Mesenchymal stem cell (in vitro differentiated cells and primary cell): ENCODE data around the gene CLVS2.

ENCODE experiments used
- DNase-seq: peaks from one replicate; pipeline ENCODE4 v3.0.0-alpha.2; 2013
- H2AFZ ChIP-seq: one replicate; pipeline ENCODE4 v1.6.1; 2013; ENCODE audit warnings: low read depth, mild to moderate bottlenecking, control low read depth, inconsistent platforms, low read length, moderate library complexity
- H2AK5ac ChIP-seq: 2 replicates; pipeline ENCODE4 v1.6.1; 2013; ENCODE audit warnings: low read length, moderate library complexity, mild to moderate bottlenecking, inconsistent platforms; ENCODE audit not compliant: severe bottlenecking
- H2BK120ac ChIP-seq: one replicate; pipeline ENCODE4 v1.6.1; 2013; ENCODE audit warnings: low read depth, mild to moderate bottlenecking, inconsistent platforms, low read length, moderate library complexity
- H2BK12ac ChIP-seq, 2 experiments: one replicate each; pipeline ENCODE4 v1.6.1; 2013; ENCODE audit warnings: inconsistent platforms in 2 of 2, low read length in 2 of 2, mild to moderate bottlenecking in 2 of 2, moderate library complexity in 2 of 2, control low read depth in 1 of 2
- H2BK15ac ChIP-seq: one replicate; pipeline ENCODE4 v1.6.1; 2013; ENCODE audit warnings: mild to moderate bottlenecking, low read depth, inconsistent platforms; ENCODE audit not compliant: poor library complexity, severe bottlenecking
- H2BK5ac ChIP-seq: 2 replicates; pipeline ENCODE4 v1.6.1; 2013; ENCODE audit warnings: low read depth, mild to moderate bottlenecking, low read length, control low read depth, inconsistent platforms; ENCODE audit not compliant: poor library complexity, severe bottlenecking
- H3K14ac ChIP-seq, 2 experiments: one replicate each; pipeline ENCODE4 v1.6.1; 2013; ENCODE audit warnings: inconsistent platforms in 2 of 2, low read length in 2 of 2, control low read depth in 1 of 2, mild to moderate bottlenecking in 1 of 2, moderate library complexity in 1 of 2
- H3K18ac ChIP-seq, 2 experiments: one replicate each; pipeline ENCODE4 v1.6.1; 2013; ENCODE audit warnings: inconsistent platforms in 2 of 2, low read length in 2 of 2, control low read depth in 1 of 2, low read depth in 1 of 2, mild to moderate bottlenecking in 1 of 2
- H3K23ac ChIP-seq, 2 experiments: one replicate each; pipeline ENCODE4 v1.6.1; 2013; ENCODE audit warnings: inconsistent platforms in 2 of 2, low read length in 2 of 2, mild to moderate bottlenecking in 2 of 2, moderate library complexity in 2 of 2, control low read depth in 1 of 2
- H3K27ac ChIP-seq: 2 replicates; pipeline ENCODE4 v1.5.1; 2013; ENCODE audit warnings: mild to moderate bottlenecking, moderate library complexity, low read length, control low read depth, inconsistent platforms; ENCODE audit not compliant: poor library complexity, severe bottlenecking
- H3K27me3 ChIP-seq, 2 experiments: 2 replicates each; pipeline versions ENCODE4 v1.6.1 to v1.7.0; 2013; ENCODE audit warnings: low read length in 2 of 2, mild to moderate bottlenecking in 2 of 2, moderate library complexity in 2 of 2, control low read depth in 1 of 2, inconsistent platforms in 1 of 2; ENCODE audit not compliant: control insufficient read depth in 1 of 2, insufficient read depth in 1 of 2
- H3K36me3 ChIP-seq, 2 experiments: 2 replicates each; pipeline versions ENCODE4 v1.6.1 to v1.7.0; 2013; ENCODE audit warnings: low read length in 2 of 2, control low read depth in 1 of 2, inconsistent platforms in 1 of 2, low read depth in 1 of 2, mild to moderate bottlenecking in 1 of 2; ENCODE audit not compliant: insufficient read depth in 2 of 2, control insufficient read depth in 1 of 2
- H3K4ac ChIP-seq, 2 experiments: one replicate each; pipeline ENCODE4 v1.6.1; 2013; ENCODE audit warnings: inconsistent platforms in 2 of 2, low read length in 2 of 2, mild to moderate bottlenecking in 2 of 2, moderate library complexity in 2 of 2, control low read depth in 1 of 2, low read depth in 1 of 2
- H3K4me1 ChIP-seq: 2 replicates; pipeline ENCODE4 v1.6.1; 2013; ENCODE audit warnings: low read depth, low read length, control low read depth; ENCODE audit not compliant: control insufficient read depth, insufficient read depth
- H3K4me2 ChIP-seq: 2 replicates; pipeline ENCODE4 v1.6.1; 2013; ENCODE audit warnings: low read length, mild to moderate bottlenecking, inconsistent platforms; ENCODE audit not compliant: poor library complexity, severe bottlenecking
- H3K4me3 ChIP-seq, 2 experiments: 2 replicates each; pipeline versions ENCODE4 v1.5.1 to v1.7.0; 2013; ENCODE audit warnings: low read length in 2 of 2, mild to moderate bottlenecking in 2 of 2, control low read depth in 1 of 2, low read depth in 1 of 2; ENCODE audit not compliant: insufficient read depth in 1 of 2
- H3K79me1 ChIP-seq: replicated peaks from 2 replicates; pipeline ENCODE4 v1.6.1; 2013; ENCODE audit warnings: mild to moderate bottlenecking, control low read depth, low read length, inconsistent platforms; ENCODE audit not compliant: poor library complexity, severe bottlenecking
- H3K9ac ChIP-seq: 2 replicates; pipeline ENCODE4 v1.7.0; 2013; ENCODE audit warnings: mild to moderate bottlenecking, low read length, moderate library complexity
- H3K9me3 ChIP-seq: 2 replicates; pipeline ENCODE4 v1.7.0; 2013; ENCODE audit warnings: mild to moderate bottlenecking, low read length; ENCODE audit not compliant: control insufficient read depth
- H4K8ac ChIP-seq: one replicate; pipeline ENCODE4 v1.6.1; 2013; ENCODE audit warnings: inconsistent platforms, mild to moderate bottlenecking, low read length, moderate library complexity
- H4K91ac ChIP-seq: one replicate; pipeline ENCODE4 v1.6.1; 2013; ENCODE audit warnings: mild to moderate bottlenecking, low read length, inconsistent platforms
- WGBS: methylation state at CpG from one replicate; pipeline ENCODE4 v1.1.7; 2013; ENCODE audit warnings: mixed read lengths; 5-methylcytosine and 5-hydroxymethylcytosine counted together

CLVS2 gene

GRCh38 chr6:123000244-123000770 lies 4.3 kb downstream of the CLVS2 start:
- WGBS: 0% methylated on average over 1 of the region's 2 CpGs

GRCh38 chr6:123001540-123001939 lies 5.5 kb downstream of the CLVS2 start:
- H3K4ac ChIP-seq: no peak overlapping the region
- H2BK5ac ChIP-seq: no peak overlapping the region
- no peak overlapping the region for H2AFZ ChIP-seq
- WGBS: 83% methylated on average over 3 of the region's 3 CpGs
- no peak overlapping the region for H2BK15ac ChIP-seq
- no peaks in the 10 kb centered on the region for H3K36me3 ChIP-seq
- H3K27me3 ChIP-seq: peaks cover 19 to 23% of the 10 kb centered on the region in 2 experiments
- no peak overlapping the region for H3K23ac ChIP-seq
- H3K79me1 ChIP-seq: no peaks in the 10 kb centered on the region
- H3K18ac ChIP-seq: no peak overlapping the region
- no peak for DNase-seq
- H3K4me2 ChIP-seq: no peak overlapping the region
- H2BK120ac ChIP-seq: no peak overlapping the region
- H3K9ac ChIP-seq: no peak overlapping the region
- H2BK12ac ChIP-seq: no peak overlapping the region
- no peak overlapping the region for H4K8ac ChIP-seq
- H3K4me1 ChIP-seq: peaks cover 2% of the 10 kb centered on the region
- H3K9me3 ChIP-seq: no peaks in the 10 kb centered on the region
- H3K27ac ChIP-seq: no peak overlapping the region
- no peak overlapping the region for H4K91ac ChIP-seq
- no peak overlapping the region for H3K4me3 ChIP-seq
- H3K14ac ChIP-seq: no peak overlapping the region
- H2AK5ac ChIP-seq: no peak overlapping the region

More at GRCh38 chr6:123000244-123000770, 4.3 kb downstream of the CLVS2 start:
- no peak overlapping the region for H2BK15ac ChIP-seq
- no peak overlapping the region for H4K8ac ChIP-seq
- no peak overlapping the region for H2AK5ac ChIP-seq
- no peak overlapping the region for H2BK5ac ChIP-seq
- H3K9ac ChIP-seq: no peak overlapping the region
- H3K18ac ChIP-seq: no peak overlapping the region
- H3K4me1 ChIP-seq: peaks cover 11% of the 10 kb centered on the region
- H3K27ac ChIP-seq: no peak overlapping the region
- H2BK12ac ChIP-seq: no peak overlapping the region
- H2AFZ ChIP-seq: no peak overlapping the region
- peaks cover 31 to 34% of the 10 kb centered on the region in 2 experiments for H3K27me3 ChIP-seq
- H3K9me3 ChIP-seq: no peaks in the 10 kb centered on the region
- no peaks in the 10 kb centered on the region for H3K36me3 ChIP-seq
- no peak for DNase-seq
- no peak overlapping the region for H4K91ac ChIP-seq
- H2BK120ac ChIP-seq: no peak overlapping the region
- H3K4ac ChIP-seq: no peak overlapping the region
- H3K79me1 ChIP-seq: no peaks in the 10 kb centered on the region
- H3K23ac ChIP-seq: no peak overlapping the region
- H3K4me2 ChIP-seq: no peak overlapping the region
- H3K4me3 ChIP-seq: no peak overlapping the region
- H3K14ac ChIP-seq: no peak overlapping the region

- Histone ChIP-seq H3K9ac (no peak overlapping the region), H2BK12ac (no peak overlapping the region), H3K27ac (no peak overlapping the region), H3K23ac (no peak overlapping the region), H3K4me2 (no peak overlapping the region), H2BK120ac (no peak overlapping the region), H4K8ac (no peak overlapping the region), H2AK5ac (no peak overlapping the region), H3K18ac (no peak overlapping the region), H4K91ac (no peak overlapping the region), H3K27me3 (no peaks in the 10 kb centered on the region), H3K9me3 (no peaks in the 10 kb centered on the region), H3K36me3 (no peaks in the 10 kb centered on the region), H3K4me3 (no peak overlapping the region), H3K4me1 (no peaks in the 10 kb centered on the region), H2AFZ (no peak overlapping the region), H2BK5ac (no peak overlapping the region), H3K14ac (no peak overlapping the region), H3K4ac (no peak overlapping the region), H2BK15ac (no peak overlapping the region), H3K79me1 (no peaks in the 10 kb centered on the region)
- no peak for DNase-seq
Measured at GRCh38 chr6:123007885-123008284, 11.8 kb downstream of the CLVS2 start.

GRCh38 chr6:123009059-123009458 lies 13.0 kb downstream of the CLVS2 start:
- H3K27me3 ChIP-seq: no peaks in the 10 kb centered on the region
- no peak overlapping the region for H4K8ac ChIP-seq
- H2BK5ac ChIP-seq: no peak overlapping the region
- H3K36me3 ChIP-seq: no peaks in the 10 kb centered on the region
- no peak overlapping the region for H4K91ac ChIP-seq
- H2AFZ ChIP-seq: no peak overlapping the region
- no peak overlapping the region for H2AK5ac ChIP-seq
- no peak overlapping the region for H3K18ac ChIP-seq
- no peak overlapping the region for H2BK12ac ChIP-seq
- 96% methylated on average over 2 of the region's 2 CpGs for WGBS
- H3K9me3 ChIP-seq: no peaks in the 10 kb centered on the region
- no peak overlapping the region for H3K4ac ChIP-seq
- no peak for DNase-seq
- H3K4me1 ChIP-seq: no peaks in the 10 kb centered on the region
- no peak overlapping the region for H2BK15ac ChIP-seq
- H3K79me1 ChIP-seq: no peaks in the 10 kb centered on the region
- H2BK120ac ChIP-seq: no peak overlapping the region
- H3K4me3 ChIP-seq: no peak overlapping the region
- no peak overlapping the region for H3K4me2 ChIP-seq
- no peak overlapping the region for H3K23ac ChIP-seq
- no peak overlapping the region for H3K14ac ChIP-seq
- no peak overlapping the region for H3K27ac ChIP-seq
- H3K9ac ChIP-seq: no peak overlapping the region
